ENCODE results near the gene SLC37A4.
"Not testable (repeated sequence)": the region's sequence is repeated elsewhere in the genome, so short reads cannot be mapped to it uniquely, and the experiment has no call there.

Gene SLC37A4

DNA sequence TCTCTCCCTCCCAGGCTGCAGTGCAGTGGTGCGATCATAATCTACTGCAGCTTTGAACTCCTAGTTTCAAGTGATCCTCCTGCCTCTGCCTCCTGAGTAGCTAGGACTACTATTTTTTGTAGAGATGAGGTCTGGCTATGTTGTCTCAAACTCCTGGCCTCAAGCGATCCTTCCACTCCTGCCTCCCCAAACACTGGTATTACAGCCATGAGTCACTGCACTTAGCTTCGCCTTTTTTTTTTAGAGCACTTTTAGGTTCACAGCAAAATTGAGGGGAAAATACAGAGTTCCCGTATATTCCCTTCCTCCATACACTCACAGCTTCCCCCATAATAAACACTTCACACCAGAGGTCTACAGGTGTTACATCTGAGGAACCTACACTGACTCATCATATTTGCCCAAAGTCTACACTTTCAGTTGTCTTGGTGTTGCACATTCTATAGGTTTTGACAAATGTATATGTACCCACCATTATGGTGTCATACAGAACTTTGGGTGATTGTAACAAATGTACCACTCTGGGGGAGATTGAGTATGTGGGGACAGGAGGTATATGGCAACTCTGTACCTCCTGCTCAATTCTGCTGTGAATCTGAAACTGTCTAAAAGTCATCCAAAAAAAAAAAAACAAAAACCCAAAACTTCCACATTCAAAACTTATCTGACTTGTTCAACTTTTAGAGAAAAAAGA, 11.3 kb upstream of the SLC37A4 start:
- no peak for DNase-seq (ENCODE audit: low read depth)

DNA sequence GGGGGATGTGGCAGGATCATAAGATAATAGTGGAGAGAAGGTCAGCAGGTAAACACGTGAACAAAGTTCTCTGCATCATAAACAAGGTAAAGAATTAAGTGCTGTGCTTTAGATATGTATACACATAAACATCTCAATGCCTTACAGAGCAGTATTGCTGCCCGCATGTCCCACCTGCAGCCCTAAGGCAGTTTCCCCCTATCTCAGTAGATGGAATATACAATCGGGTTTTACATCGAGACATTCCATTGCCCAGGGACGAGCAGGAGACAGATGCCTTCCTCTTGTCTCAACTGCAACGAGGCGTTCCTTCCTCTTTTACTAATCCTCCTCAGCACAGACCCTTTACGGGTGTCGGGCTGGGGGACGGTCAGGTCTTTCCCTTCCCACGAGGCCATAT, 8.8 kb upstream of the SLC37A4 start:
- not testable (repeated sequence) for DNase-seq (ENCODE audit: low read depth)

DNA sequence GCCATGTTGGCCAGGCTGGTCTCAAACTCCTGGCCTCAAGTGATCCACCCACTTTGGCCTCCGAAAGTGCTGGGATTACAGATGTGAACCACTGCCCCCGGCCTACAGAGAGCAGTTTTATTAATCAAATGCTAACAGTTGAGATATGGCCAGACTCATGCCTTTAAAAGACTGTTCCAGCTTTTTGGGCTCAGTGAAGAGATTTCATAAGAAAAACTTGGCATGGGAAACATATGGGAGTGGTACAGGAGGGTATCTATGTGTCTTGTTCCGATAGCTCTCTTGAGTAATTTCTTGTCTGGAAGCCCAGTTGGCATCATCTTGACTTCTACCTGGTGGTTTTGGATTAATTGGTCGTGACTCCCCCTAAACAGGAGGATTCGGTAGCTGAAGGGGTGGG, 8.2 kb upstream of the SLC37A4 start:
- DNase-seq (ENCODE audit: low read depth) = no peak

DNA sequence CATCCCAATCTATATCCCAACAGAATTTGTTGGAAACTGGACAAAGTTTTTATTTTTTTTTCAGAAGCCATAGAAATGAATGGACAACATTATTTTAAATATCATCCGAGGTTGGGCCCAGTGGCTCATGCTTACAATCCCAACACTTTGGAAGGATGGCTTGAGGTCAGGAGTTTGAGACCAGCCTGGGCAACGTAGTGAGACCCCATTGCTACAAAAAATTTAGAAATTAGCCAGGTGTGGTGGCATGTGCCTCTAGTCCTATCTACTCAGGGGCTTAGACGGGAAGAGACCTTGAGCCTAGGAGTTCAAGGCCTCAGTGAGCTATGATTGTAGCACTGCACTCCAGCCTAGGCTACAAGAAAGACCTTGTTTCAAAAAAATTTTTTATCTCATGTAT, 4.1 kb upstream of the SLC37A4 start:
- no peak for DNase-seq (ENCODE audit: low read depth)

DNA sequence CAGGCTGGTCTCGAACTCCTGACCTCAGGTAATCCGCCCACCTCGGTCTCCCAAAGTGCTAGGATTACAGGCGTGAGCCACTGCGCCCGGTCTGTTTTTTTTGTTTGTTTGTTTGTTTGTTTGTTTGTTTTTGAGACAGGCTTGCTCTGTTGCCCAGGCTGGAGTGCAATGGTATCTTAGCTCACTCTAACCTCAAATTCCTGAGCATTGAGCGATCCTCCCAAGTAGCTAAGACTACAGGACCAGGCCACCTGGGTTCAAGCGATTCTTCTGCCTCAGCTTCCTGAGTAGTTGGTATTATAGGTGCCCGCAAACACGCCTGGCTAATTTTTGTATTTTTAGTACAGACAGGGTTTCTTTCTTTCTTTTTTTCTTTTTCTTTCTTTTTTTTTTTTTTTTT, 2.7 kb upstream of the SLC37A4 start:
- not testable (repeated sequence) for DNase-seq (ENCODE audit: low read depth)

DNA sequence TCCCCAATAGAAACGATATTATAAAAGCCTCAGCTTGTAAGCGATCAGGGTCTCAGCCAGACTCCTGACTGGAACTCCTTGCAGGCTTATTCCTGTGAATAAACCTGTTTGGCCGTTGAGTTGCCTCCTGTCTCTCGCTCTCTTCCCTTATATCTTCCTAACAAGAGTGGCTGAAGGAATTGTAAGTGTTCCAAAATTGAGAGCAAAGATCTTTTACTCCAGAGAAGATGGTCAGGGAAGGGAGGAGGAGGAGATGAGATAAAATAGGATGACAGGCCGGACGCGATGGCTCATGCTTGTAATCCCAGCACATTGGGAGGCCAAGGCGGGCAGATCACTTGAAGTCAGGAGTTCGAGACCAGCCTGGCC, 1.2 kb upstream of the SLC37A4 start:
- DNase-seq (ENCODE audit: low read depth) = no peak

DNA sequence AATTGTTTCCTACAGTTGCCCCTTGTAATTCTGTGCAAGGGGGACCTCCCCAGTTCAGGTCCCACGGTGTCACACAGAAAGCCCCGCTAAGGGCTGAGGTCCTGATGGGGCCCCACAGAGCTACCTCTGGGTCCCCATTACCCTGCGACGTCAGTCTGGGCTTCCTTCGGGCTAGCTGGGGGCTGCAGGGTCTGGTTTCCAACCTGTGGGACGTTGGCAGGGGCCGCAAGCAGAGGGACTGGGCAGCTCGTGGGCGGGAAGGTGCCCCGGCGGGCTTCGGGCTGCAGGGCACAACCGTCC, 698 bp downstream of the SLC37A4 start:
- DNase-seq (ENCODE audit: low read depth) = no peak

DNA sequence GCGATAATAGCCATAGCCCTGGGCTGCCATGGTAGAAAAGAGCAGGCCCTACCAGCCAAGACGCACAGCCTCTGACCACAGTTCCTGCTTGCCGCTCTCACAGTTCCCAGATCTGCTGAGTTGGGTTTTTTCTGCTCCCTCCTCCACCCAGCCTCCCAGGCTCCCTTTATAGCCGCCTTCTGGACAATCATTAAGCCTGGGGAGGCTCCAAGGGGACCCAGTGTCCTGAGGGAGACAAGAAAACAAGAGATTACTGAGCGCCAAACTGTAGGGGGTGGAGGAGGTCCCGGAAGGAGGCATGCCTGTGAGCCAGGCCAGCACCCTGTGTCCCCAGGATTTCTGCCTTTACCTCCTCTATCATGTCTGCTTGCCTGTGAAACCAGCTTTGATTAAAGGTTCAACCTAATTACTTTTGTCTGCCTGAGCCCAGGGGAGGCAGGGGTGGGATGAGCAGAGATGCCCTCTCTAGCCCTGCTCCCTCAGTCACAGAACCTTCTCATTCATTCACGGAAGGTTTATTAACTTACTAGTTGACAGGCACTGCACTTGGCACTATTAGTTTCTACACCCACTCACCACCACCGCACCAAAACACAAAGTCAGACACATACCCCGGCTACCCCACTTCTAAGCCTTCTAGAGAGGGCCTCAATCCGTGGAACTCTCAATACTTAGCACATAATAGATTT, 1.2 kb downstream of the SLC37A4 start:
- DNase-seq (ENCODE audit: low read depth) = no peak

DNA sequence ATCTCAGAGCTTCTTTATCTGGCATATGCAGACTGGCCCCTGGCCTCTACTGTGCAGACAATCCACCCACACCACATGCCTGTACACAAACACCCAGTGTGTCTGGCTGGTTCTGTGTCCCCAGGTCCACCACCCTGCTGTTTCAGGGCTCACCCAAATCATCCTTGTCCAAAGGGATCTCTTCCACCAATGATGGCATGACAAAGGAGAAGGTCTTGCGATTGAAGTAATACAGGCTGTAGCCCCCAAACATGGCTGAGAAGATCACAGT, 1.7 kb downstream of the SLC37A4 start:
- DNase-seq (ENCODE audit: low read depth) = no peak

DNA sequence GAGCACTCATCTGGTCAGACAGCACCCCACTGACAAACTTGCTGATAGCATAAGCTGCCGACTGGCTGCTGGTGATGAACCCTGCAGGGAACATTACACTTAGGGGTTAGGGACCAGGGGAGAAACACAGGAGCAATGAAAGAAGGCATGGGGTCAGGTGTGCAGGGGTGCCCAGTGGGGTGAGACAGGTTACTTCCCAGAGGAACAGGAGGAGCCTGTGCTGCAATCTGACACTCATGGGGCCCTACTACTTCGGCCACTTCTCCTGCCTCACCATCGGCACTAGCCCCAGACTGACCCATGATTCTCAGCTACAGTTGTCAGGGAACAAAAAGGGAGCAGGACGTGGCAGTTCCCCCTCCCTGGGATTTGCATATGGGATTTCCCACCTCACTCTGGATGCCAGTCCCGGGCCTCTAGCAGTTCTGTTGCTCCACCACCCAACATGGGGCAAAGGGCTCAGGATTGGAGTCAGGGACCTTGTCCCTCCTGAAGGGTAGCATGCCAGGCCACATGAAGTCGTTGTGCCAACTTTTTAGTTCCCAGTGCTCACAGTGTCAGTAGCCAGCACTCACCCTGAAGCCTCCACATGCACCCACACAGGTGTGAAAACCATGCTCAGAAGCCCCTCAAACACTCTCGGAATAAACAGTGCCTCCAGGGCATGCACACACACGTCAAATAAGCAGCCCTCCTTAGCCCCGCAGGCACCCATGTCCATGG, 2.2 kb downstream of the SLC37A4 start:
- no peak for DNase-seq (ENCODE audit: low read depth)

DNA sequence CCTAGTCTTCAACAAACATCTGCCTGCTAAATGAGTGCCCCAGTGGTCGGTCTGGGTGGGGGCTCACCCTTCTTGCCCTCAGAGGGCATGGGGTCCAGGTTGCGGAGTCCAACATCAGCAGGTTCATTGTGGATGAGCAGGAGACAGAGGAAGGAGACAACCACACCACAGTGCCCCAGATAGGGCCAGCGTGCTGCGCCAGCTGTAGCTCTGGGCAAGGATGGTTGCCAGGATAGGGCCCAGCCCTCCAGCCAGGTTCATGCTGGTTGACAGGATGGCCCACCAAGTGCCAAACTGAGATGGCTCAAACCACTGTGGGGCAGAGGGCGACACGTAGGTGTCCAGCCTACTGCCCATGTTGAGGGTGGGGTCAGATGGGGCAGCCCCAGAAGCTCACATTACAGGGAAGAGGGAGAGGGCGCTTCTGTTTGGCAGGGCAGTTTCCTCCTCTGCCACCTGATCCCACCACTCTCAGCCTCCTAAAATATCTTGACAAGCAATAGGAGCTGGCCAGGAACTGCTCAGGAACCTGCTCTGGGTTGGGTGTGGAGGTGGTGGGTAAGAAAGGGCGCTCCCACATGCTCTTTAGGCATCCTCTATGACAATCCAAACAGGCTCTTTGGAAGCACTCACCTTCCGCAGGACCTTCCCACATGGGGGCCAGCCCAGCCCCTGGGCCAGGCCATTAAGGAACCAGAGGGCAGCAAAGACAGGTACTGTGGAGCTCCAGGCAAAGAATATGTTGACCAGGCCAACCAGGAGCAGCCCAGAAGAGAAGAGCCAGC, 2.9 kb downstream of the SLC37A4 start:
- no peak for DNase-seq (ENCODE audit: low read depth)

DNA sequence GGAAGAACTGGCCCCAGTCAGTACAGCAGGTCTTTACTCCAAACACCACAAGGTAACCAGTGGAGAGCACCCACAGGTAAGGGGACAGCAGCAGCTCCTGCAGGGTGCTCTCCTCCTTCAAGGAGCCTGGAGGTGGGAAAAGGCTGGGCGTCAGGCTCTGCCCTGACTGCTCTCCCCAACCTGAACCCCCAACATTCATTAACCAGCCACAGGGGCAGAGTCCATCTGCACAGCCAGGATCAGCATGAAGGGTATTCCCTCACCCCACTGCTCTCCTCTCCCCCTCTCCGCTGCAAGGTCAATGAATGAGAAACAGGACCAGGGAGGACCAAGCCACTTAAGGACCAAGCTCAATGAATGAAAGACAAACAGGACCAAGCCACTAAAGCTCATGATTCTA, 3.7 kb downstream of the SLC37A4 start:
- DNase-seq (ENCODE audit: low read depth) = no peak

DNA sequence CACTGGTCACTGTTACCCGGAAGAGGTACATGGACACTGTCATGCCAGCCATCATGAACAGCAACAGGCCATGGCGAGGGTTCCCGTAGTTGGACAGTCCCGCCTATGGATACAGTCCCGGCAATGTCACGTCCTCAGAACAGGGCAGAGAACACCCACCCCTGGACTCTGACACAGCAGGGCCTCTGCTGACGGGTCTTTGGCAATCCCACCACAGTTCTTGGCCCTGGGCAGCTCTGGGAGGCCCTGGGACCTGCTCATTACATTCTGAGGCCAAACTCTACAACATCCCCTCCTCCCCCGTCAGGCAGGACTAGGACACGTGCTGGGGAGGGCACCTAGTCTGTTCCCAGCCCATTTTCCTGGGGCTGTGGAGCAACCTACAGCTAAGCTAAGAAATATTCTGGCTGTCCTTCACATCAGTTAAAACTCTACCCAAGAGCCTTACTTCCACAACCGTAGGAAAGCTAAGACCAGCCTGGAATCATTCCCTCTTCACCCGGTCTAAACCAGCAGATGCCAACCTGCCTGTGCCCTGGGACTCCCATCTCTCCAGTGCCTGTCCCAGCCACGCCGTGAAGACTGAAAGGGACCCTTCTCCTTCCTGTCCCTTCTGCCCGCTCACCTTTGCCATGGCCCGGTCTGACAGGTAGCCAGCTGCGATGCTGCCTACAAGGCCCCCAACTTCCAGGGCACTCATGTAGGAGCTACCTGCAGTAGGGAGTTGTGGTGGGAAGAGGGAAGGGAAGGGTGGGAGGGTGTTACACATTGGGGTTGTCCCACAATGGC, 4.5 kb downstream of the SLC37A4 start:
- no peak for DNase-seq (ENCODE audit: low read depth)

DNA sequence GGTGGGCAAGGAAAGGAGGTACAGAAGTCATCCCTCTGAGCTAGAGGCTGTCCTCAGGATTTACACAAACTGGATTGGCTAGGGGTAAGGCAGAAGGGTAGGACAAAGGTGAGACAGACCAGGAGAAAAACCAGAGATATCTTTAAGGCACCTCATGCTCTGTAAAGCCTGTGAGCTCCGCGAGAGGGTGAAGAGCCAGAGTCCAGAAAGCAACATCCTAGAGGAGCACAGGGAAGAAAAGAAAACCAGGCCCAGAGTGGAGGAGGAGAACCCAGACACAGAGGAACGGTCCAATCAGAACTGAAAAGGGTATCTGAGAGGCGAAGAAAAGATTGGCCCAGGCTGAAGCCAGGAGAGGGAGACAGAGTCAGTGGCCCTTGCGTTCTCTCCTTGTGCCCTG, 5.1 kb downstream of the SLC37A4 start:
- no peak for DNase-seq (ENCODE audit: low read depth)

DNA sequence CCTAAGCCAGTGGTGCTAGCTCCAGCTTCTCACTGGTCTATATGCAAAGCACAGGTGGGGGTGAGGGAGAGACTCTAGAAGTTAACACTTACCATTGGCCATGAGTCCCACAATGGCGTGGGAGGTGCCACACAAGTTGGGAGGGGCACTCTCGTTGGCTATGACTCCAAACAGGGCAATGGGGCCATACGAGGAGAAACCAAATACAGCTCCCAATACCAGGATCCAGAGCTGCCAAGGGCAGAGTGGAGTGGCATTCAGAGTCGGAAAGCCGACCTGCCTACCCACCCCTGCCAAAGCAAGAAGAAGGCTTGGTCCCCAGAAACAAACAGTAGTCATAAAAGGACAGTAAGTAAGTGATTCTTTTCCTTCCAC, 5.6 kb downstream of the SLC37A4 start:
- no peak for DNase-seq (ENCODE audit: low read depth)

DNA sequence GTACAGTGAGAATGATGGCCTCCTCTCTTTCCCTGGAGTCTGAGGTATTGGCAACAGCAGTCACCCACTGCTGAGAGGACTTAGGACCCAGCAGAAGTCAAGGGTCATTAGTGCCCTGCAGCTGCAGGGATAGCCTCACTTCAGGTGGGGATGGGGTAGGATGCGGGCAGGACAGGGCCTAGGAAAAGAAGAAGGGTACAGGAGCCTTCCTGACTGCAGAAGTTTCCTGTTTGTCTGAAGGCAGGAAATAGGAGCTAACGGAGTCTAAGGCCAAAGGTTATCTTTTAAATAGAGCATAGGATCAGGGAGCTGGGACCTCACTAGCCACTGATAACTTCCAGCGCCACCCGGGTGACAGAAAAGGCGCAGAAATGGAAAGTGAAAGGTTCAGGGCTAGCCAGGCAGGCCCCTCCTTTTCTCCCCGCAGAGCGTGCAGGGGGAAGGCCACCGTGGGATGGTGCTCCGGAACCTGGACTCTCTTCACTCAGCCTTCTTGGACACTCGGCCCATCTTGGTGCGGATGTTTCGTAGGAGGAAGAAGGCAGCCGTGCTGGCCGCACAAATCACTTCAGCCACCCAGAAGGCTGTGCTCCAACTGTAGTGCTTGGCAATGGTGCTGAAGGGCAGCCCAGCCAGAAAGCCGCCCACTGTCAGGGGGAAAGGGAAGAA, 6.1 kb downstream of the SLC37A4 start:
- no peak for DNase-seq (ENCODE audit: low read depth)

DNA sequence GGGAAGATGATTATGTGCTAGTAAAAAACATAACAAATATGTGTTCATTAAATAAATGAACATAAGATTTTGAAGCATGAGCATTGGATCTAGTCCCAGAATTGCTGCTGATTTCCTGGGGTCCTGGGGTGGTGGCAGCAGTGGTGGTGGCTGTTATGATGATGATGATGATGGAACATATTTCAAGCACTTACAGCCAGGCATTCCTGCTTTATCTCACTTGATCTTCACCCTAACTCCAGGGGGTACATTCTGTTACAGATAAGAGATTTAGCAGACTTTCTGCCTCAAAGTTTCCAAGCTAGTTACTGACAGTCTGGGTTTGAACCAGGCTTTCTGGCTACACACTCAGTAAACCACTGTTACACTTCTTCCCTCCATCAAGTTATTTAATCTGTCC, 6.9 kb downstream of the SLC37A4 start:
- DNase-seq (ENCODE audit: low read depth) = no peak

DNA sequence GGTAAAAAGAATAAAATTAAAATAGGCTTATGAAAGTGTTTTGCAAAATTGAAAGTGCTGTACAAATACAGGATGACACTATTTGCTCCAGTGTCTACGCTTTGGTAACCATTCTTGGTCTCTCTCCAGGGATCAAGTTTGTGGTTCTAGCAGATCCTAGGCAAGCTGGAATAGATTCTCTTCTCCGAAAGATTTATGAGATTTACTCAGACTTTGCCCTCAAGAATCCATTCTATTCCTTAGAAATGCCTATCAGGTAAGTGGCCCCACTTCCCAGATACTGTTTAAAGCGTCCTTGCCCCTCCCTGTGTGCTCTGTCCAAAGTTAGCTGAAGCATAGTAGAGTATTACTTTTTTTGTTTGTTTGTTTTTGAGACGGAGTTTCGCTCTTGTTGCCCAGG, 9.0 kb downstream of the SLC37A4 start:
- DNase-seq (ENCODE audit: low read depth) = no peak

DNA sequence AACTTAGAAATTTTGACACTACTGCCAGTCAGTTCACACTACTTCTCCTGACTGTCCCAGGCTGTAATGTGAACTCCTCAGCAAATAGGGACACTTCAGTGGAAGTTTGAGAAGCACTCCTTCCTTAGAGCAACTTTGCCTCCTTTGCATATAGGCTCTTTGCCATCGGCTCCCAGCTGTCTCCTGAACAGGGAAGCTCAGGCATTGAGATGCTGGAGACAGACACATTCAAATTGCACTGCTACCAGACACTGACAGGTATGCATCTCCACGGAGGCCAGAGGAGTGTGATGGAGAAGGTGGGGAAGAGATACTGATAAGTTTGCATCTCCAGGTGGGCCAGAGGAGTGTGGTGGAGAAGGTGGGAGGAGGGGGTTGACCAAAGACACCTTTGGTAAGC, 10.7 kb downstream of the SLC37A4 start:
- DNase-seq (ENCODE audit: low read depth) = no peak

DNA sequence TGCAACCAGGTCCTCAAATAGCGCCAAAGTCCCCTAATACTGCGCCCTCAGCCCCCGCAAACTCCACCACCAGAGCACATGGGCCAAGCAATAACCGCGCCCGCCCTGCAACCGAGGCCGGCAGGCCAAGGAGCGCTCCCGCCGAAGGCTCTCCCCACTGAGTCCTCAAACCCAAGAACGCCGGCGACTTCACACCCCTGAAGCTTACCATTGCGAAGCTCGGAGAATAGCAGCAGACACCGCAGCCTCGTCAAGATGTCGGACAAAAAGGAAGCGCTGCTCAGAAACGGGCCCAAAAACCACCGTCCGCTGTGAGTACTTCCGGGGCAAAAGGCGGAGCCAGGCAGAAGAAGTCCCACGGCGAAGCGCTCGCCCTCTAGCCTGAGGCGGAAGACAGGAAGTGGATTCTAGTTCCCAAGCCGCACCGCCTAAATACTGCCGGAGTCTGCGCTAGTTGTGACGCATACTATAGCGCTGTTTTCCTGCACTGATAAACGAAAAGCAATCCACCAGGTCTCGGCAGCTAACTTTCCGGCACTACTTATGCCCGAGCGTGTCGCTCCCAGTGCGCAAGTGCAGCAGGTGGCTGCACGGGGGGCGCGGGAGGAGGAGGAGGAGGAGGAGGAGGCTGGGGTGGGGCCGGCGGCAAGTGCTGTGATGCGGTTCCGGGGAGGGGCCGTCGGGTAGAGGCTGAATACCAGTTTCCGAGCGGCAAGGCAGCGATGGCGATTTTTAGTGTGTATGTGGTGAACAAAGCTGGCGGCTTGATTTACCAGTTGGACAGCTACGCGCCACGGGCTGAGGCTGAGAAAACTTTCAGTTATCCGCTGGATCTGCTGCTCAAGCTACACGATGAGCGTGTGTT, 12.4 kb downstream of the SLC37A4 start, which contains the start of the genes RPS25 and TRAPPC4:
RPS25 (minus strand) TSS at position 270 of the 865 bp plus-strand sequence; CDS start at position 211, 59 bp downstream.
TRAPPC4 (plus strand) TSS at position 693 of the 865 bp plus-strand sequence; CDS start at position 723, 30 bp downstream.
- DNase-seq (ENCODE audit: low read depth) = peak; percentile 90

Data from stimulated activated CD8-positive, alpha-beta memory T cell treated with anti-CD3 and anti-CD28 coated beads, Interleukin-12 subunit alpha, Interleukin-12 subunit beta, amount 100 ng/mL, for 1 hour (primary cell).